Esophagus squamous epithelium (tissue), 4 donors: ENCODE data around the gene MALT1.

Experiments used
- CTCF ChIP-seq, 6 experiments: fragments of 450-650 bp in 4 of 6; fragments of 200-600 bp in 2 of 6; sonication (generic) in 2 of 6; IDR thresholded peaks; one replicate each; pipeline ENCODE4 v1.5.1; 2016 to 2019; ENCODE audit warnings: antibody characterized with exemption in 6 of 6, mild to moderate bottlenecking in 4 of 6, moderate library complexity in 4 of 6
- POLR2A ChIP-seq, 4 donors: fragments of 450-650 bp; IDR thresholded peaks; one replicate each; pipeline ENCODE4 v1.6.1; 2017; ENCODE audit warnings: antibody characterized with exemption in 4 of 4, mild to moderate bottlenecking in 4 of 4, moderate library complexity in 3 of 4

GRCh38 chr18:58733866-58734265 is 62.6 kb downstream of the MALT1 start:
- TF ChIP-seq CTCF (IDR thresholded peaks at IDR 0.05) = no peak
- no peak for TF ChIP-seq POLR2A (IDR thresholded peaks at IDR 0.05)
